LHCN-M2 (cell line): ENCODE measurements around the gene MTAP. TPM values are rescaled to one million over a fixed set of nuclear protein-coding genes. Genes with fewer than 3 reads are reported as not detected.

Source experiments
- DNase-seq: peaks from one replicate; pipeline ENCODE4 v3.0.0-alpha.2; 2012; ENCODE audit warnings: low read depth
- total RNA-seq: library from RNA; depleted of rRNA; stranded (reverse); fragments of >200 nt; gene quantifications from 2 replicates; pipeline ENCODE4 v1.2.3, GENCODE V29; 2014

MTAP gene
- total RNA-seq, 1 experiment from 2014 or later = 67.5 TPM

GRCh38 chr9:21804331-21804730 lies 1.9 kb downstream of the MTAP start:
- DNase-seq = no peak

- no peak for DNase-seq
Measured at GRCh38 chr9:21804791-21805190, 2.4 kb downstream of the MTAP start.

- DNase-seq = no peak
Measured at GRCh38 chr9:21806644-21807043, 4.2 kb downstream of the MTAP start.

GRCh38 chr9:21810388-21810787 lies 8.0 kb downstream of the MTAP start:
- DNase-seq = peak; percentile 69

GRCh38 chr9:21810881-21811280 lies 8.4 kb downstream of the MTAP start:
- no peak for DNase-seq

GRCh38 chr9:21811914-21812313 lies 9.5 kb downstream of the MTAP start:
- no peak for DNase-seq

GRCh38 chr9:21812415-21812814 lies 10.0 kb downstream of the MTAP start:
- DNase-seq = peak; percentile 38

GRCh38 chr9:21812946-21813568 lies 10.6 kb downstream of the MTAP start:
- peak; percentile 72 for DNase-seq

GRCh38 chr9:21813575-21814473 lies 11.4 kb downstream of the MTAP start:
- DNase-seq = peak; percentile 83

- DNase-seq = no peak
Measured at GRCh38 chr9:21815643-21816042, 13.2 kb downstream of the MTAP start.

- peak; percentile 67 for DNase-seq
Measured at GRCh38 chr9:21817176-21817575, 14.7 kb downstream of the MTAP start.

- no peak for DNase-seq
Measured at GRCh38 chr9:21825637-21826036, 23.2 kb downstream of the MTAP start.

GRCh38 chr9:21828853-21829410 lies 26.5 kb downstream of the MTAP start:
- DNase-seq = no peak

GRCh38 chr9:21830589-21830988 lies 28.2 kb downstream of the MTAP start:
- DNase-seq = no peak

GRCh38 chr9:21831841-21832509 lies 29.5 kb downstream of the MTAP start:
- DNase-seq = peak; percentile 83

GRCh38 chr9:21833090-21833801 lies 30.8 kb downstream of the MTAP start:
- no peak for DNase-seq

- DNase-seq = no peak
Measured at GRCh38 chr9:21835121-21835520, 32.7 kb downstream of the MTAP start.

- peak; percentile 99 for DNase-seq
Measured at GRCh38 chr9:21836437-21837161, 34.2 kb downstream of the MTAP start.

- DNase-seq = no peak
Measured at GRCh38 chr9:21837501-21837900, 35.1 kb downstream of the MTAP start.

- DNase-seq = no peak
Measured at GRCh38 chr9:21840647-21841046, 38.2 kb downstream of the MTAP start.

- no peak for DNase-seq
Measured at GRCh38 chr9:21841133-21841532, 38.7 kb downstream of the MTAP start.
